GM19025 (cell line): ENCODE measurements around the gene CACNB3.
A peak's percentile ranks its signal among the peaks of the same experiment; 100 is the strongest.
"Not testable (repeated sequence)": the region's sequence is repeated elsewhere in the genome, so short reads cannot be mapped to it uniquely, and the experiment has no call there.

ENCODE experiments used
- ATAC-seq: cut with Tn5 transposase; IDR thresholded peaks from one replicate; pipeline ENCODE4 v1.9.1; 2021; ENCODE audit warnings: mild to moderate bottlenecking, low read depth, moderate library complexity; ENCODE audit not compliant: unreplicated experiment

The CACNB3 gene

GRCh38 chr12:48815126-48816110, 2.9 kb upstream of the CACNB3 start:
- ATAC-seq: peak; percentile 34

- ATAC-seq: no peak
Observed at GRCh38 chr12:48816143-48816854, 2.0 kb upstream of the CACNB3 start.

GRCh38 chr12:48818831-48819590, 715 bp downstream of the CACNB3 start:
- ATAC-seq: no peak

GRCh38 chr12:48819986-48820725, 1.9 kb downstream of the CACNB3 start:
- ATAC-seq: no peak

GRCh38 chr12:48822139-48822538, 3.8 kb downstream of the CACNB3 start:
- ATAC-seq: no peak

- no peak for ATAC-seq
Observed at GRCh38 chr12:48822711-48823110, 4.4 kb downstream of the CACNB3 start.

- no peak for ATAC-seq
Observed at GRCh38 chr12:48823281-48823680, 5.0 kb downstream of the CACNB3 start.

DNA sequence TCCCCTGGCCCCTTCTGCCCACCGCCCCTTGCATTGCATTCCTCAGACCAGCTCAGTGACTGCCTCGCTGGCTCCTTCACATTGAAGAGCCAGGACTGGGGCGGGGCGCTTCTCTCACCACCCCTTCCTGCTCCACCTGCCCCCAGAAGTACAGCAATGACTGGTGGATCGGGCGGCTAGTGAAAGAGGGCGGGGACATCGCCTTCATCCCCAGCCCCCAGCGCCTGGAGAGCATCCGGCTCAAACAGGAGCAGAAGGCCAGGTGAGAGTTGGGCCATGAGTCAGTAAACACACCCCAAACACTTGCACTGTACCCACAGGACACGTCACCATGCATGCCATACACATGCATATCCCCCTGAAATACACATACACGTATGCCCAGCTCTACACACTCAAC, 5.8 kb downstream of the CACNB3 start:
- peak; percentile 54 for ATAC-seq

GRCh38 chr12:48824905-48825304, 6.6 kb downstream of the CACNB3 start:
- ATAC-seq: no peak

DNA sequence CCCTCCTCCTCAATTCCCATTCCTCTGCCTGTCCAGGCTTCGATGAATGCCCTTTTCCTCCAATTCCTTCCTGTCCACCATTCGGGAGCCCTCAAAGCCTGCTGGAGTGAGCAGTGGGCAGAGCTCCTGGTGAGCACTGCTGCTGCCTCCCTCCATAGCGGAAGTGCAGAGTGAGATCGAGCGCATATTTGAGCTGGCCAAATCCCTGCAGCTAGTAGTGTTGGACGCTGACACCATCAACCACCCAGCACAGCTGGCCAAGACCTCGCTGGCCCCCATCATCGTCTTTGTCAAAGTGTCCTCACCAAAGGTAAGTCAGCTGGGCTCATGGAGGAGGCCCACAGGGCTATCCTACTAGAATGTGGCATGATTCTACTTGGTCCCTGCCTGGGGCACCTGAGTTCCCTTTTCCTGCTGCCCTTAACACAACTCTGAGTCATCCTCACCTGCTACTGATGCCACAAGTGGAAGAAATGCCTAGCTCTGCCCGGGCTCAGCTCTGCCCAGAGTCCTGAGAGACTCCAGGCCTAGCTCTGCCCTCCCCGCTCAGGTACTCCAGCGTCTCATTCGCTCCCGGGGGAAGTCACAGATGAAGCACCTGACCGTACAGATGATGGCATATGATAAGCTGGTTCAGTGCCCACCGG, 8.0 kb downstream of the CACNB3 start:
- no peak for ATAC-seq

DNA sequence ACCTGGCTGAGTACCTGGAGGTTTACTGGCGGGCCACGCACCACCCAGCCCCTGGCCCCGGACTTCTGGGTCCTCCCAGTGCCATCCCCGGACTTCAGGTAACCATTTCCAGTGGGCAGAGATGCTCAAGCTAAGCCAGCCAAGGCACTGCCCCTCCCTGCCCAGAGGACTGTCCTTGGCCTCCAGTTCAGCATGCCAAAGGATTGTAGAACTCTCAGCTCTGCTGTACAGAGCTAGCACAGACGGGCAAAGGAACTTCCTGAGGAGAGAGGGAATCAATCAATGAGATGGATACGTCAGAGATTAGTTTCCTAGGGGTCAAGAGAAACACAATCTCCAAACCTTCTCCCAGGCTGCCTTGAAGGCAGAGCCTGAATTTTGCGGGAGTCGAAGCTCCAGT, 8.7 kb downstream of the CACNB3 start:
- ATAC-seq: no peak

- ATAC-seq: no peak
Observed at GRCh38 chr12:48827513-48828096, 9.3 kb downstream of the CACNB3 start.

GRCh38 chr12:48828293-48828692, 10.0 kb downstream of the CACNB3 start:
- ATAC-seq: no peak

- no peak for ATAC-seq
Observed at GRCh38 chr12:48828841-48829575, 10.7 kb downstream of the CACNB3 start.

GRCh38 chr12:48831257-48831656, 13.0 kb downstream of the CACNB3 start:
- no peak for ATAC-seq

- ATAC-seq: no peak
Observed at GRCh38 chr12:48832321-48833060, 14.2 kb downstream of the CACNB3 start.

DNA sequence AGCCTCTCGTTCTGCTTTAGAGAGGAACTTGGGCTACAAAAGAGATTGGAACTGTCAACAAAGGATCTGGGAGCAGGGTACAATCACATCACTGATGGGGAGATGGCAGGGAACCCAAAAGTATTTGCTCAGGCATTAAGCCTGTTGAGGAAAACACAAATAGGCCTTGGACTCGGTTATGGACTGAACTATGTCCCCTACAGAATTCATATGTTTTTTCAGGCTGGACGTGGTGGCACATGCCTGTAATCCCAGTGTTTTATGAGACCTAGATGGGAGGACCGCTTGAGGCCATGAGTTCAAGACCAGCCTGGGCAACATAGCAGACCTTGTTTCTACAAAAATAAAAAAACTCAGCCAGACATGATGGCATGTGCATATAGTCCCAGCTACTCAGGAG, 19.8 kb downstream of the CACNB3 start:
- no peak for ATAC-seq

DNA sequence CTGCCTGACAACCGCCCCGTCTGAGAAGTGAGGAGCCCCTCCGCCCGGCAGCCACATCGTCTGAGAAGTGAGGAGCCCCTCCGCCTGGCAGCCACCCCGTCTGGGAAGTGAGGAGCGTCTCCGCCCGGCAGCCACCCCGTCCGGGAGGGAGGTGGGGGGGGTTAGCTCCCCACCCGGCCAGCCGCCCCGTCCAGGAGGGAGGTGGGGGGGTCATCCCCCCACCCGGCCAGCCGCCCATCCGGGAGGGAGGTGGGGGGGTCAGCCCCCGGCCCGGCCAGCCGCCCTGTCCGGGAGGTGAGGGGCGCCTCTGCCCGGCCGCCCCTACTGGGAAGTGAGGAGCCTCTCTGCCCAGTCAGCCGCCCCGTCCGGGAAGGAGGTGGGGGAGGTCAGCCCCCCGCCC, 23.7 kb downstream of the CACNB3 start:
- not testable (repeated sequence) for ATAC-seq
